ENCODE data around the gene SPATA2.

- no peak for TF ChIP-seq POLR2AphosphoS5 (IDR thresholded peaks at IDR 0.05)
- TF ChIP-seq EP300 (IDR thresholded peaks at IDR 0.05), result no peak
- TF ChIP-seq, protein P1, sequence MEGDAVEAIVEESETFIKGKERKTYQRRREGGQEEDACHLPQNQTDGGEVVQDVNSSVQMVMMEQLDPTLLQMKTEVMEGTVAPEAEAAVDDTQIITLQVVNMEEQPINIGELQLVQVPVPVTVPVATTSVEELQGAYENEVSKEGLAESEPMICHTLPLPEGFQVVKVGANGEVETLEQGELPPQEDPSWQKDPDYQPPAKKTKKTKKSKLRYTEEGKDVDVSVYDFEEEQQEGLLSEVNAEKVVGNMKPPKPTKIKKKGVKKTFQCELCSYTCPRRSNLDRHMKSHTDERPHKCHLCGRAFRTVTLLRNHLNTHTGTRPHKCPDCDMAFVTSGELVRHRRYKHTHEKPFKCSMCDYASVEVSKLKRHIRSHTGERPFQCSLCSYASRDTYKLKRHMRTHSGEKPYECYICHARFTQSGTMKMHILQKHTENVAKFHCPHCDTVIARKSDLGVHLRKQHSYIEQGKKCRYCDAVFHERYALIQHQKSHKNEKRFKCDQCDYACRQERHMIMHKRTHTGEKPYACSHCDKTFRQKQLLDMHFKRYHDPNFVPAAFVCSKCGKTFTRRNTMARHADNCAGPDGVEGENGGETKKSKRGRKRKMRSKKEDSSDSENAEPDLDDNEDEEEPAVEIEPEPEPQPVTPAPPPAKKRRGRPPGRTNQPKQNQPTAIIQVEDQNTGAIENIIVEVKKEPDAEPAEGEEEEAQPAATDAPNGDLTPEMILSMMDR (IDR thresholded peaks at IDR 0.05), result no peak
These were observed 46.1 kb upstream of the SPATA2 start for GRCh38 chr20:49961413-49961812.
